ENCODE measurements around the gene NR2F6. TPM values are rescaled to one million over a fixed set of nuclear protein-coding genes. Genes with fewer than 3 reads are reported as not detected.

Gene NR2F6
- total RNA-seq, 4 donors from 2014 or later: 42.1 to 217 (median 142) TPM

DNA sequence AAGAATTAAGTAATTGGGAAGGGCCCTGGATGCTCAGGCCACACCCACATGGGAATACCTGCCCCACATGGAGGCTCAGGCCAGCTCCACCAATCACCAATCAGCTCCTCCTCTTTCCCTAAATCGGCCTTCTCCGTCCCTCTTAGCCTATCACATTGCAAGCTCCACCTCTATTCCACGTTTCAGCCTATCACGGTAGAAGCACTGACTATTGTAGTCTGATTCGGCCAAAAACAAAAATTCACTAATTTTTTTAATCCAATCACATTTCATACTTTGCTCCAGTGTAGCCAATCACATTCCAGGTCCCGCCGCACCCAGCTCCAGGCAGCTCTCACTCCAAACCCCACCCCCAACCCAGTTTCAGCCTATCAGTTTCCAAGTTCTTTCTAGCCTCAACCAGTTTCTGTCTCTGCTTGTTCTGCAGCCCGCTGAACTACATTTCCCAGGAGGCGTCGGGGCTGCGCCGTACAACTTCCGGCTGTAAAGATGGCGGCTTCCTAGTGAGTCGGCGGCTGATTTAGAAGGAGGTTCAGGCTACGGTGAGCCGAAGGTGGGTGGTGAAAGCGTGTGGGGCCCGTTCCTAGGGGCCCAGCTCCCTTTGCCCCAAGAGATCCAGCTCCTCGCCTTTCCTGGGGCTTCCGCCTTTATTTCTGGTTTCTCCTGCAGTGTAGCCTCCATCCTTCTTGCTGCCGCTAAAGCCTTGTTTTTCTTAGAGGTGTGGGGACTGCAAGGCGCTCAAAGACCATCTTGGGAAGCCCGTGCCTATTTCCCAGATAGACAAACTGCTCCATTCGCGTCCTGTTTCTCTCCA lies 21.5 kb upstream of the NR2F6 start, which contains the start of gene BABAM1:
Gene BABAM1 (plus strand): TSS at position 469 of the 814 bp plus-strand sequence. CDS start 1,364 bp downstream, outside the sequence.
- peaks cover 0 to 14% (median 5%) of the 10 kb centered on the region in 4 donors for H3K4me1 ChIP-seq
- no peaks in the 10 kb centered on the region for H3K27me3 ChIP-seq
- H3K27ac ChIP-seq: peak within 1 kb of the TSS; percentile 58 to 74 (median 66)
- TF ChIP-seq POLR2A (IDR thresholded peaks at IDR 0.05): no peak
- TF ChIP-seq, protein P1, sequence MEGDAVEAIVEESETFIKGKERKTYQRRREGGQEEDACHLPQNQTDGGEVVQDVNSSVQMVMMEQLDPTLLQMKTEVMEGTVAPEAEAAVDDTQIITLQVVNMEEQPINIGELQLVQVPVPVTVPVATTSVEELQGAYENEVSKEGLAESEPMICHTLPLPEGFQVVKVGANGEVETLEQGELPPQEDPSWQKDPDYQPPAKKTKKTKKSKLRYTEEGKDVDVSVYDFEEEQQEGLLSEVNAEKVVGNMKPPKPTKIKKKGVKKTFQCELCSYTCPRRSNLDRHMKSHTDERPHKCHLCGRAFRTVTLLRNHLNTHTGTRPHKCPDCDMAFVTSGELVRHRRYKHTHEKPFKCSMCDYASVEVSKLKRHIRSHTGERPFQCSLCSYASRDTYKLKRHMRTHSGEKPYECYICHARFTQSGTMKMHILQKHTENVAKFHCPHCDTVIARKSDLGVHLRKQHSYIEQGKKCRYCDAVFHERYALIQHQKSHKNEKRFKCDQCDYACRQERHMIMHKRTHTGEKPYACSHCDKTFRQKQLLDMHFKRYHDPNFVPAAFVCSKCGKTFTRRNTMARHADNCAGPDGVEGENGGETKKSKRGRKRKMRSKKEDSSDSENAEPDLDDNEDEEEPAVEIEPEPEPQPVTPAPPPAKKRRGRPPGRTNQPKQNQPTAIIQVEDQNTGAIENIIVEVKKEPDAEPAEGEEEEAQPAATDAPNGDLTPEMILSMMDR (IDR thresholded peaks at IDR 0.05): no peak
- peak within 1 kb of the TSS; percentile 65 to 93 (median 74) for H3K4me3 ChIP-seq
- peaks cover 0 to 33% (median 0%) of the 10 kb centered on the region in 3 donors for H3K36me3 ChIP-seq
- H3K9me3 ChIP-seq: no peaks in the 10 kb centered on the region
- peak; percentile 92 to 99 (median 97) for DNase-seq

DNA sequence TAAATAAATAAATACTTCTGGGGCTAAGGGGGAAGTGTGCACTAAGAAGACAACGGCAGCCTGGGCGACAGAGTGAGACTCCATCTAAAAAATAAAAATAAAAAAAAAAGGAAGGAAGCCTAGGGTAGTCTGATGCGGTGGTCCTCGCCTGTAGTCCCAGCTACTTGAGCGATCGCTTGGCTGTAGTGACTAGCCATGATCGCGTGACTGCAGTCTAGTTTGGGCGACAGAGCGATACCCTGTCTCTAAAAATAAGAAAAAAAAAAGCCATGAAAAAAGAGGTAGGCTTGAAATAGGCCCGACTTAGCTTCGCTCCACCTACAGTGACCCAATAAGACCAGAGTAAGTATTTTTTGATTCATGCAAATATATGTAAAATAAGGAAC lies 20.9 kb upstream of the NR2F6 start:
- H3K4me1 ChIP-seq: peaks cover 0 to 14% (median 5%) of the 10 kb centered on the region in 4 donors
- TF ChIP-seq, protein P1 (IDR thresholded peaks at IDR 0.05): no peak
- no peak for TF ChIP-seq POLR2A (IDR thresholded peaks at IDR 0.05)
- H3K9me3 ChIP-seq: no peaks in the 10 kb centered on the region
- peak overlapping the region in 2 of 4 donors; percentile 18 to 65 for H3K4me3 ChIP-seq
- peaks cover 0 to 27% (median 0%) of the 10 kb centered on the region in 3 donors for H3K36me3 ChIP-seq
- peak in 1 of 3 donors; percentile 55 for DNase-seq
- peak overlapping the region in 3 of 4 donors; percentile 20 to 74 (median 33) for H3K27ac ChIP-seq
- H3K27me3 ChIP-seq: no peaks in the 10 kb centered on the region

DNA sequence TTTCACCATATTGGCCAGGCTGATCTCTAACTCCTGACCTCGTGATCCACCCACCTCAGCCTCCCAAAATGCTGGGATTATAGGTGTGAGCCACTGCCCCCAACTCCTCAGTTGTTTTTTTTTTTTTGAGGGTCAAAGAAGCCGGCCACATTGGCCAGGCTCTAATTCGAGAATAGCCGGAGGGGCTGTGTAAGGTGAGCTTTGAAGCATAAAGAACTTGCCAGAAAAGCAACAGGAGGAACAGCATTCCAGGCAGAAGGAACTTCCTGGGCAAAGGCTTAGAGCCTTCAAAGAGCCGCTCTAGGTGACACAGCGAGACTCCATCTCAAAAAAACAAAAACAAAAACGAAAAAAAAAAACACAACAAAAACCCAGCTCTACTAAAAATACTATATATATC lies 20.3 kb upstream of the NR2F6 start:
- H3K36me3 ChIP-seq: peaks cover 0 to 21% (median 0%) of the 10 kb centered on the region in 3 donors
- H3K4me1 ChIP-seq: peaks cover 0 to 14% (median 5%) of the 10 kb centered on the region in 4 donors
- no peaks in the 10 kb centered on the region for H3K27me3 ChIP-seq
- no peak overlapping the region for H3K4me3 ChIP-seq
- DNase-seq: no peak
- H3K27ac ChIP-seq: peak overlapping the region in 2 of 4 donors; percentile 33 to 74
- no peaks in the 10 kb centered on the region for H3K9me3 ChIP-seq
- TF ChIP-seq POLR2A (IDR thresholded peaks at IDR 0.05): no peak
- TF ChIP-seq, protein P1 (IDR thresholded peaks at IDR 0.05): no peak

DNA sequence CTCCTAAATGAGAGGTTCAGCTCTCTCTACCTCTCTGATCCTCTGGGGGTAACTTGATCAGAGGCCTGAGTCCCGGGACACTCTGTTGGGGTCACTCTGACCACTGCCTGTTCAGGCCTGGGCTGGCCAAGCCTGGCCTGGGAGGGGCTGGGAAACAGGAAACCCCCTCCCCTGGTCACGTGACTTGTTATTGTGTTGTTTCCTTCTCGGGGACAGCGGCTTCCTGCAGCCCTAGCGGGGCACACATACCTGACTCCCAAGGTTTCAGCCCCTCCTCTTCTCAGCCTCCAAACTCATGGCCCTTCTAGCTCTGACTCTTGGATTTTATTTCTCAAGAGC lies 18.9 kb upstream of the NR2F6 start, which contains the start of gene USHBP1:
Gene USHBP1 (minus strand): TSS at position 105 of the 339 bp plus-strand sequence. CDS start 446 bp downstream, outside the sequence.
- TF ChIP-seq, protein P1 (IDR thresholded peaks at IDR 0.05): no peak
- TF ChIP-seq POLR2A (IDR thresholded peaks at IDR 0.05): no peak
- H3K9me3 ChIP-seq: no peaks in the 10 kb centered on the region
- DNase-seq: peak in 1 of 3 donors; percentile 18
- peaks cover 0 to 8% (median 0%) of the 10 kb centered on the region in 3 donors for H3K36me3 ChIP-seq
- H3K27me3 ChIP-seq: no peaks in the 10 kb centered on the region
- H3K27ac ChIP-seq: peak within 1 kb of the TSS in 2 of 4 donors; percentile 16 to 39
- H3K4me1 ChIP-seq: peaks cover 0 to 14% (median 5%) of the 10 kb centered on the region in 4 donors
- H3K4me3 ChIP-seq: peak within 1 kb of the TSS in 2 of 4 donors; percentile 32 to 33

DNA sequence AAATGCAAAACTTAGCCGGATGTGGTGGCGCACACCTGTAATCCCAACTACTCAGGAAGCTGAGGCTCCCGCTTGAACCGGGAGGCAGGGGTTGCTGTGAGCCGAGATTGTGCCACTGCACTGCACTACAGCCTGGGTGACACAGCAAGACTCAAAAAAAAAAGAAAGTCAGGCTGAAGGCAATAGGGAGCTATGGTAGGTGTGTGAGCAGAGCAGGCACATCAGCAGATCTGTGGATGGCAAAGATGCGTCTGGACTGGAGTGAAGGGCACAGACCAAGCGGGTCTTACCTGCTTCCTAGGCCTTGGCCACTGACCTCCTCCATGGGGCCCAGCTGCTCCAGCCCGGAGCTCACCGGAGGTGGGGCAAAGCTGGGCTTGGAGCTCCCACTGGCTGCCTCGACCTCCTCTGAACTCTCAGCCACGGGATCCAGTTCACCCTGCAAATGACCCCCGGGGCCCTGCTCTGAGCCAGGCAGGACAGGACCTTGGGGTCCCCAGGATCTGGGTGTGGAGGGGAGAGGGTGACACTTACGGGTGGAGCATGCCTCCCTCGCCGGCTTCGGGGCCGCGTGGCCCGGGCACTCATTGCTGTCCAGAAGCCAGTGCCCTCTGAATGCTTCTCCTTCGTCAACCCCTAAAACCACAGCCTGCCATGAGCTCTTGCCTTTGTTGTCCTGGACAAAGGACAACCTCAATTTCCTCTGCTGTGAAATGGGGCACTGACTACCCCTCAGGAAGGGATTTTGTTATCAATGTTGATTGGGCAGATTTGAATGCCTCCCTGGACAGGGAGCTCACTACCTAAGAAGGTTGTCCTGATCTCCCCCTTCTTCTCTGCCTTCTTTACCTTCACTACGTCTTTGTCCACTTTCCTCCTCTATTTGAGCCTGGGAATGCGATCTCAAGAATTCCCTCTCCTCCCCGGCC lies 18.3 kb upstream of the NR2F6 start:
- peak overlapping the region in 2 of 4 donors; percentile 32 to 33 for H3K4me3 ChIP-seq
- peaks cover 0 to 14% (median 5%) of the 10 kb centered on the region in 4 donors for H3K4me1 ChIP-seq
- no peak for TF ChIP-seq POLR2A (IDR thresholded peaks at IDR 0.05)
- TF ChIP-seq, protein P1 (IDR thresholded peaks at IDR 0.05): no peak
- no peaks in the 10 kb centered on the region for H3K9me3 ChIP-seq
- peaks cover 0 to 2% (median 0%) of the 10 kb centered on the region in 3 donors for H3K36me3 ChIP-seq
- no peaks in the 10 kb centered on the region for H3K27me3 ChIP-seq
- DNase-seq: no peak
- peak overlapping the region in 2 of 4 donors; percentile 16 to 39 for H3K27ac ChIP-seq

Data from Peyer's patch (tissue), 4 donors.